H1 (cell line): Measurements from ENCODE around the gene HP1BP3. TPM values are rescaled to one million over a fixed set of nuclear protein-coding genes. Genes with fewer than 3 reads are reported as not detected.

Experiments
- CTCF ChIA-PET: fragments of 300-600 bp; sonication (Branson Sonifier 250); formaldehyde crosslinking; loops from one replicate; lab custom pipeline; 2021; ENCODE audit not compliant: partially characterized antibody; lab: Charles Lee
- POLR2A ChIA-PET: fragments of 300-600 bp; sonication (Branson Sonifier 250); formaldehyde crosslinking; loops from one replicate; lab custom pipeline; 2021; ENCODE audit warnings: inconsistent platforms; ENCODE audit not compliant: partially characterized antibody; lab: Charles Lee
- DNase-seq, 2 experiments: peaks; one replicate each; pipeline versions ENCODE4 v3.0.0 to v3.0.0-alpha.2; 2010 to 2022; ENCODE audit warnings: low spot score in 2 of 2, low read depth in 1 of 2, mixed read lengths in 1 of 2
- FAIRE-seq: peaks from 2 replicates; lab custom pipeline; 2011; peaks lifted over from hg19 to GRCh38; lab: Jason Lieb, UNC
- H2AFZ ChIP-seq: 2 replicates; pipeline ENCODE4 v1.8.1; 2012; ENCODE audit warnings: low read length, inconsistent platforms
- H2AK5ac ChIP-seq: 2 replicates; pipeline ENCODE4 v1.6.1; 2013; ENCODE audit warnings: low read depth, low read length
- H2BK120ac ChIP-seq: replicated peaks from 2 replicates; pipeline ENCODE3; 2013; ENCODE audit warnings: low read depth, low read length, inconsistent platforms
- H2BK12ac ChIP-seq: 2 replicates; pipeline ENCODE4 v1.6.1; 2013; ENCODE audit warnings: low read depth, low read length
- H2BK15ac ChIP-seq: 2 replicates; pipeline ENCODE4 v1.6.1; 2013; ENCODE audit warnings: low read length
- H2BK20ac ChIP-seq: 2 replicates; pipeline ENCODE4 v1.6.1; 2013; ENCODE audit warnings: low read length
- H2BK5ac ChIP-seq: 2 replicates; pipeline ENCODE4 v1.6.1; 2013; ENCODE audit warnings: low read depth, low read length
- H3K14ac ChIP-seq: 2 replicates; pipeline ENCODE4 v1.6.1; 2013; ENCODE audit warnings: inconsistent platforms; ENCODE audit not compliant: insufficient read length
- H3K18ac ChIP-seq: 2 replicates; pipeline ENCODE4 v1.6.1; 2013; ENCODE audit warnings: low read length; ENCODE audit errors: extremely low read depth
- H3K23ac ChIP-seq: 2 replicates; pipeline ENCODE4 v1.6.1; 2013; ENCODE audit warnings: inconsistent platforms; ENCODE audit not compliant: insufficient read length
- H3K23me2 ChIP-seq: 2 replicates; pipeline ENCODE4 v1.6.1; 2013; ENCODE audit warnings: low read depth, low read length
- H3K27ac ChIP-seq: 2 replicates; pipeline ENCODE4 v1.6.1; 2011; ENCODE audit warnings: low read depth, low read length, inconsistent platforms
- H3K27me3 ChIP-seq, 4 experiments: replicated peaks in 1 of 4; 1 replicate in 1 of 4; 2 replicates in 3 of 4; pipeline versions ENCODE4 v1.6.1 to v1.8.1; 2011 to 2013; ENCODE audit warnings: low read length in 3 of 4, mild to moderate bottlenecking in 3 of 4, inconsistent platforms in 2 of 4, mixed read lengths in 2 of 4, moderate library complexity in 1 of 4; ENCODE audit not compliant: control insufficient read depth in 3 of 4, insufficient read depth in 3 of 4; ENCODE audit errors: extremely low read depth in 1 of 4
- H3K36me3 ChIP-seq, 4 experiments: 2 replicates each; pipeline versions ENCODE4 v1.6.1 to v1.8.1; 2011 to 2013; ENCODE audit warnings: mild to moderate bottlenecking in 4 of 4, low read length in 3 of 4, moderate library complexity in 2 of 4, control low read depth in 1 of 4, inconsistent platforms in 1 of 4; ENCODE audit not compliant: insufficient read depth in 4 of 4, control insufficient read depth in 2 of 4
- H3K4ac ChIP-seq: replicated peaks from 2 replicates; pipeline ENCODE3; 2013; ENCODE audit warnings: low read length, low read depth, mixed read lengths, inconsistent platforms; ENCODE audit not compliant: insufficient read length
- H3K4me1 ChIP-seq, 4 experiments: replicated peaks in 1 of 4; 1 replicate in 1 of 4; 2 replicates in 3 of 4; pipeline versions ENCODE4 v1.6.1 to v1.8.1; 2011 to 2013; ENCODE audit warnings: low read length in 3 of 4, inconsistent platforms in 2 of 4, mixed read lengths in 1 of 4; ENCODE audit not compliant: insufficient read depth in 4 of 4, control insufficient read depth in 3 of 4
- H3K4me2 ChIP-seq, 2 experiments: 2 replicates each; pipeline versions ENCODE4 v1.6.1 to v1.8.1; 2011 to 2013; ENCODE audit warnings: low read depth in 2 of 2, low read length in 2 of 2, control low read depth in 1 of 2, inconsistent platforms in 1 of 2, mild to moderate bottlenecking in 1 of 2; ENCODE audit not compliant: insufficient read depth in 1 of 2
- H3K4me3 ChIP-seq, 4 experiments: fragments of 200-600, 300-600 bp in 1 of 4; sonication (generic), shearing (Covaris generic), sonication (Bioruptor Twin) in 1 of 4; 2 replicates each; pipeline versions ENCODE4 v1.5.1 to v1.8.1; 2011 to 2016; ENCODE audit warnings: low read length in 4 of 4, low read depth in 3 of 4, control low read depth in 2 of 4, inconsistent platforms in 2 of 4, mild to moderate bottlenecking in 2 of 4, mixed read lengths in 1 of 4, moderate library complexity in 1 of 4; ENCODE audit not compliant: insufficient read depth in 2 of 4; ENCODE audit errors: extremely low read depth in 1 of 4
- H3K56ac ChIP-seq: replicated peaks from 2 replicates; pipeline ENCODE3; 2013; ENCODE audit warnings: low read depth, mild to moderate bottlenecking, mixed read lengths, low read length, inconsistent platforms; ENCODE audit not compliant: insufficient read length
- H3K79me1 ChIP-seq: 2 replicates; pipeline ENCODE4 v1.6.1; 2013; ENCODE audit warnings: low read depth, low read length, control low read depth
- H3K79me2 ChIP-seq, 2 experiments: 2 replicates each; pipeline versions ENCODE4 v1.6.1 to v1.8.1; 2012 to 2013; ENCODE audit warnings: low read length in 2 of 2, mild to moderate bottlenecking in 2 of 2, inconsistent platforms in 1 of 2; ENCODE audit not compliant: insufficient read depth in 2 of 2, control insufficient read depth in 1 of 2
- H3K9ac ChIP-seq, 4 experiments: replicated peaks in 1 of 4; 1 replicate in 1 of 4; 2 replicates in 3 of 4; pipeline versions ENCODE4 v1.6.1 to v1.8.1; 2011 to 2013; ENCODE audit warnings: low read depth in 3 of 4, low read length in 3 of 4, control low read depth in 2 of 4, mild to moderate bottlenecking in 2 of 4, moderate library complexity in 2 of 4, inconsistent platforms in 1 of 4; ENCODE audit errors: extremely low read depth in 1 of 4
- H3K9me3 ChIP-seq, 2 experiments: 2 replicates each; pipeline versions ENCODE4 v1.6.1 to v1.8.1; 2012 to 2013; ENCODE audit warnings: mild to moderate bottlenecking in 2 of 2, moderate library complexity in 2 of 2, control low read depth in 1 of 2, inconsistent platforms in 1 of 2, low read depth in 1 of 2, low read length in 1 of 2, mixed read lengths in 1 of 2; ENCODE audit not compliant: insufficient read depth in 2 of 2
- H4K20me1 ChIP-seq, 2 experiments: replicated peaks in 1 of 2; 2 replicates each; pipeline versions ENCODE3 to v1.8.1; 2011 to 2013; ENCODE audit warnings: inconsistent platforms in 2 of 2, low read length in 2 of 2, mild to moderate bottlenecking in 1 of 2; ENCODE audit not compliant: insufficient read depth in 2 of 2, control insufficient read depth in 1 of 2
- H4K5ac ChIP-seq: 2 replicates; pipeline ENCODE4 v1.6.1; 2013; ENCODE audit warnings: low read length, low read depth, mixed read lengths, inconsistent platforms; ENCODE audit not compliant: insufficient read length
- H4K8ac ChIP-seq: 2 replicates; pipeline ENCODE4 v1.8.0; 2013; ENCODE audit warnings: mild to moderate bottlenecking, moderate library complexity, low read length, inconsistent platforms; ENCODE audit not compliant: insufficient read depth; ENCODE audit errors: extremely low read depth
- H4K91ac ChIP-seq: replicated peaks from 2 replicates; pipeline ENCODE3; 2013; ENCODE audit warnings: low read length, mixed read lengths, inconsistent platforms; ENCODE audit not compliant: insufficient read length
- SIN3A ChIP-seq, 2 experiments: IDR thresholded peaks in 1 of 2; conservative IDR thresholded peaks in 1 of 2; 2 replicates each; pipeline ENCODE4 v1.6.1; 2011 to 2012; ENCODE audit warnings: low read length in 2 of 2, improper control_type of control experiment in 1 of 2, low read depth in 1 of 2, mild to moderate bottlenecking in 1 of 2
- SIX5 ChIP-seq: IDR thresholded peaks from 2 replicates; pipeline ENCODE4 v1.6.1; 2011; ENCODE audit warnings: mild to moderate bottlenecking, low read depth, low read length
- WGBS, 2 experiments: shearing (Covaris generic) in 1 of 2; methylation state at CpG; one replicate each; pipeline versions ENCODE4 v1.1.6 to v1.1.7; 2013 to 2015; ENCODE audit warnings: low lambda C conversion rate in 2 of 2, mixed read lengths in 2 of 2, inconsistent platforms in 1 of 2, low coverage in 1 of 2, missing lambda C conversion rate in 1 of 2; ENCODE audit not compliant: insufficient replicate concordance in 2 of 2, insufficient coverage in 1 of 2, insufficient read length in 1 of 2; ENCODE audit errors: extremely low coverage in 1 of 2, missing lambda C conversion rate in 1 of 2; 5-methylcytosine and 5-hydroxymethylcytosine counted together
- polyA plus RNA-seq, 7 experiments: library from polyadenylated mRNA; depleted of rRNA in 3 of 7; stranded (reverse) in 5 of 7; unstranded in 2 of 7; fragments of >200 nt in 5 of 7; fragments of 200-250 nt in 2 of 7; gene quantifications; 1 replicate in 5 of 7; 2 replicates in 1 of 7; 4 replicates in 1 of 7; pipeline versions ENCODE4 v1.2.1 to v1.2.3, GENCODE V29; 2011 to 2013; ENCODE audit warnings: missing spikeins in 2 of 7, mixed read lengths in 2 of 7
- total RNA-seq: library from RNA; stranded (reverse); fragmentation: NEBNext Ultra II Directional; extraction: Animal tissue kit (Norgen Biotek cat#: 25700); gene quantifications from 2 replicates; pipeline ENCODE4 v1.2.1, GENCODE V29; 2021

The HP1BP3 gene
- total and polyA plus RNA-seq, 2 of the 8 experiments (the other 6 are each of a cell fraction or from before 2014, with no cell fraction given), result 47.4 to 125 TPM

DNA sequence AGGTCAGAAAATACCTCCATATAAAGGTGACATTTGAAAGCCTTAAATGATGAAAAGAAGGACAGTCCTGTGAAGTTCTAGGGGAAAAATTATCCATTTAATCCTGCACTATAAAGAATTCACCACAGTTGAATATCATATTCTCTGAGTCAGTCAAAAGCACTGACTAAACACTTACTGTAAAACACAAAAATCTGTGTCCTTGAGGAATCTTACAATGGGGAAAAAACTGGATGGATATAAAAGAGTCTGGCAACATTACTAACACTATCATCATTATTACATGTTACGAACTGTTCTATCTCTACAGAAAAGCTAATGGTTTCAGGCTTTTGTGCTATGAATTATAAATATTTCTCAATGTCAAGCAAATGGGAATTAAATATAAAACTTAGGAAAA, 42.4 kb upstream of the HP1BP3 start:
- Histone ChIP-seq H3K14ac (no peak overlapping the region), H3K23me2 (no peaks in the 10 kb centered on the region), H4K20me1 (no peaks in the 10 kb centered on the region), H3K27me3 (no peaks in the 10 kb centered on the region), H3K36me3 (peaks cover 0 to 20% (median 6%) of the 10 kb centered on the region in 4 experiments; a peak in 5 of 8 replicates), H3K27ac (no peak overlapping the region), H4K91ac (no peak overlapping the region), H3K4me2 (no peak overlapping the region), H3K56ac (no peak overlapping the region), H2BK5ac (no peak overlapping the region), H2AFZ (no peak overlapping the region), H3K79me1 (no peaks in the 10 kb centered on the region), H3K9me3 (no peaks in the 10 kb centered on the region), H2BK20ac (no peak overlapping the region), H2BK12ac (no peak overlapping the region), H3K4me1 (no peaks in the 10 kb centered on the region), H2AK5ac (no peak overlapping the region), H3K4ac (no peak overlapping the region), H4K5ac (no peak overlapping the region), H3K23ac (no peak overlapping the region), H3K18ac (no peak overlapping the region), H2BK120ac (no peak overlapping the region), H4K8ac (no peak overlapping the region), H3K79me2 (no peaks in the 10 kb centered on the region), H3K4me3 (no peak overlapping the region)
- ChIA-PET POLR2A (interaction anchor here (1.5 kb wide), 1 partner anchor 43 kb away, joined by 4 read pairs; the partner anchor contains the start of gene HP1BP3), CTCF (interaction anchor here (1.1 kb wide), 1 partner anchor 157 kb away, joined by 3 read pairs; no protein-coding TSS in a partner anchor)
- 74% methylated on average over 1 of the region's 1 CpG; no CpG with 5 or more reads in 1 of the 2 experiments for WGBS, 2 experiments
- DNase-seq, result no peak
- no peak for FAIRE-seq
- TF ChIP-seq SIN3A (conservative IDR thresholded peaks at IDR 0.05 in 1 of 2, IDR thresholded peaks at IDR 0.05 in 1 of 2; ENCODE audit: low read depth in 1 of 2, low read length in 2 of 2) (no peak), SIX5 (no peak)
- TF ChIP-seq, all 59 proteins: peak for 0
- H3K9ac ChIP-seq, result no peak overlapping the region
- no peak overlapping the region for H2BK15ac ChIP-seq
